SK-N-SH (cell line): ENCODE measurements around the gene DCLRE1B. TPM values are rescaled to one million over a fixed set of nuclear protein-coding genes. Genes with fewer than 3 reads are reported as not detected.

Source experiments
- CTCF ChIA-PET: fragments of 300-600, 350-600 bp; formaldehyde crosslinking; extraction: SDS; loops from one replicate; lab custom pipeline; 2021; lab: Yijun Ruan, JAX
- POLR2A ChIA-PET: fragments of 350-600 bp; sonication (Branson Sonifier 250); formaldehyde crosslinking; extraction: SDS; loops from one replicate; lab custom pipeline; 2020; ENCODE audit warnings: antibody characterized with exemption, inconsistent platforms; lab: Yijun Ruan, JAX
- DNase-seq: peaks from one replicate; pipeline ENCODE4 v3.0.0; 2012
- H2AFZ ChIP-seq: fragments of 200-600 bp; sonication (generic); 2 replicates; pipeline ENCODE4 v1.8.1; 2016; ENCODE audit warnings: antibody characterized with exemption, mild to moderate bottlenecking, low read depth
- H3F3A ChIP-seq: fragments of 200-600 bp; sonication (generic); replicated peaks from 2 replicates; pipeline ENCODE3; 2016; ENCODE audit warnings: antibody characterized with exemption, mild to moderate bottlenecking; ENCODE audit not compliant: insufficient read depth
- H3K27ac ChIP-seq, 2 experiments: fragments of 200-500 bp in 1 of 2; fragments of 200-600 bp in 1 of 2; sonication (Bioruptor generic) in 1 of 2; sonication (generic), shearing (Covaris generic) in 1 of 2; 2 replicates each; pipeline versions ENCODE4 v1.5.1 to v1.6.1; 2014 to 2016; ENCODE audit warnings: low read depth in 2 of 2, inconsistent platforms in 1 of 2, low read length in 1 of 2, mild to moderate bottlenecking in 1 of 2, mixed read lengths in 1 of 2
- H3K27me3 ChIP-seq: fragments of 200-600 bp; sonication (generic), shearing (Covaris generic); 2 replicates; pipeline ENCODE4 v1.6.1; 2016; ENCODE audit warnings: mixed run types; ENCODE audit not compliant: insufficient read depth
- H3K36me3 ChIP-seq, 2 experiments: fragments of 200-500 bp in 1 of 2; fragments of 200-600 bp in 1 of 2; sonication (Bioruptor generic) in 1 of 2; sonication (generic) in 1 of 2; replicated peaks in 1 of 2; 2 replicates each; pipeline versions ENCODE3 to v1.5.1; 2014 to 2016; ENCODE audit warnings: low read length in 1 of 2, mild to moderate bottlenecking in 1 of 2; ENCODE audit not compliant: insufficient read depth in 2 of 2, control insufficient read depth in 1 of 2
- H3K4me1 ChIP-seq, 2 experiments: fragments of 200-500 bp in 1 of 2; fragments of 200-600 bp in 1 of 2; sonication (Bioruptor generic) in 1 of 2; sonication (generic), shearing (Covaris generic) in 1 of 2; 2 replicates each; pipeline versions ENCODE4 v1.5.1 to v1.6.1; 2014 to 2016; ENCODE audit warnings: low read depth in 1 of 2, low read length in 1 of 2, mixed run types in 1 of 2; ENCODE audit not compliant: insufficient read depth in 2 of 2, control insufficient read depth in 1 of 2
- H3K4me2 ChIP-seq: fragments of 200-600 bp; sonication (generic), shearing (Covaris generic); 2 replicates; pipeline ENCODE4 v1.6.1; 2017; ENCODE audit warnings: mixed run types
- H3K4me3 ChIP-seq, 2 experiments: fragments of 200-500 bp in 1 of 2; fragments of 200-600 bp in 1 of 2; sonication (Bioruptor generic) in 1 of 2; sonication (generic), shearing (Covaris generic) in 1 of 2; 2 replicates each; pipeline versions ENCODE4 v1.5.1 to v1.8.1; 2014 to 2016; ENCODE audit warnings: low read depth in 2 of 2, inconsistent platforms in 1 of 2, low read length in 1 of 2, mild to moderate bottlenecking in 1 of 2, mixed read lengths in 1 of 2, moderate library complexity in 1 of 2
- H3K79me2 ChIP-seq: fragments of 200-600 bp; sonication (generic); 2 replicates; pipeline ENCODE4 v1.8.1; 2017; ENCODE audit warnings: mild to moderate bottlenecking; ENCODE audit not compliant: insufficient read depth
- H3K9ac ChIP-seq: fragments of 200-600 bp; sonication (generic); 2 replicates; pipeline ENCODE4 v1.6.1; 2017; ENCODE audit warnings: mixed run types
- H3K9me2 ChIP-seq: fragments of 200-600 bp; sonication (generic); 2 replicates; pipeline ENCODE4 v1.6.1; 2017; ENCODE audit warnings: mixed run types
- H3K9me3 ChIP-seq: fragments of 200-600 bp; sonication (generic); 2 replicates; pipeline ENCODE4 v1.6.1; 2017; ENCODE audit warnings: mixed run types, mild to moderate bottlenecking, moderate library complexity
- H4K20me1 ChIP-seq: fragments of 200-600 bp; sonication (generic); 2 replicates; pipeline ENCODE4 v1.6.1; 2017; ENCODE audit warnings: mild to moderate bottlenecking, mixed run types; ENCODE audit not compliant: insufficient read depth
- EZH2phosphoT487 ChIP-seq: fragments of 200-600 bp; sonication (generic); IDR thresholded peaks from 2 replicates; pipeline ENCODE4 v1.6.1; 2017; ENCODE audit warnings: low read depth, mixed run types, mild to moderate bottlenecking, antibody characterized with exemption, moderate library complexity, borderline replicate concordance
- FOSL2 ChIP-seq: IDR thresholded peaks from 2 replicates; pipeline ENCODE4 v1.4.0; 2012; ENCODE audit warnings: low read depth, mild to moderate bottlenecking, moderate library complexity, borderline replicate concordance
- FOXM1 ChIP-seq: IDR thresholded peaks from 2 replicates; pipeline ENCODE4 v1.4.0; 2012; ENCODE audit warnings: low read depth, mild to moderate bottlenecking
- GABPA ChIP-seq: IDR thresholded peaks from 2 replicates; pipeline ENCODE4 v1.4.0; 2012; ENCODE audit warnings: low read depth, mild to moderate bottlenecking
- NFIC ChIP-seq: IDR thresholded peaks from 2 replicates; pipeline ENCODE4 v1.4.0; 2012; ENCODE audit warnings: borderline replicate concordance
- NRF1 ChIP-seq: IDR thresholded peaks from 2 replicates; pipeline ENCODE4 v1.6.1; 2012; ENCODE audit warnings: low read depth, mild to moderate bottlenecking, low read length
- POLR2AphosphoS5 ChIP-seq: IDR thresholded peaks from 2 replicates; pipeline ENCODE4 v1.6.1; 2012; ENCODE audit warnings: low read depth, low read length
- RAD21 ChIP-seq: IDR thresholded peaks from 2 replicates; pipeline ENCODE4 v1.6.1; 2012; ENCODE audit warnings: mild to moderate bottlenecking, low read length
- RFX5 ChIP-seq: IDR thresholded peaks from 2 replicates; pipeline ENCODE4 v1.6.1; 2012; ENCODE audit warnings: mild to moderate bottlenecking, improper control_type of control experiment, low read length
- RXRA ChIP-seq: IDR thresholded peaks from 2 replicates; pipeline ENCODE4 v1.4.0; 2012; ENCODE audit warnings: low read depth, mild to moderate bottlenecking, borderline replicate concordance
- TCF12 ChIP-seq: IDR thresholded peaks from 2 replicates; pipeline ENCODE4 v1.4.0; 2012
- TEAD4 ChIP-seq: IDR thresholded peaks from 2 replicates; pipeline ENCODE4 v1.4.0; 2012; ENCODE audit warnings: mild to moderate bottlenecking, borderline replicate concordance; ENCODE audit not compliant: insufficient read depth
- WGBS: methylation state at CpG from one replicate; pipeline ENCODE4 v1.1.6; 2017; ENCODE audit warnings: low lambda C conversion rate; 5-methylcytosine and 5-hydroxymethylcytosine counted together
- polyA plus RNA-seq, 3 experiments: library from polyadenylated mRNA; depleted of rRNA; stranded (reverse); fragments of >200 nt; gene quantifications; 2 replicates each; pipeline ENCODE4 v1.2.3, GENCODE V29; 2012
- TF ChIP-seq, protein P1 (sequence below): IDR thresholded peaks from 2 replicates; pipeline ENCODE4; 2012
- TF ChIP-seq, protein P2 (sequence below): IDR thresholded peaks from 2 replicates; pipeline ENCODE4 v1.6.1; 2012; ENCODE audit warnings: mild to moderate bottlenecking, low read depth, low read length, moderate library complexity
- TF ChIP-seq, protein P3 (sequence below): IDR thresholded peaks from 2 replicates; pipeline ENCODE4 v1.4.0; 2012; ENCODE audit warnings: low read depth
- TF ChIP-seq, protein P4 (sequence below): fragments of 200-600 bp; sonication (generic); IDR thresholded peaks from 2 replicates; pipeline ENCODE4 v1.6.1; 2017; ENCODE audit warnings: antibody characterized with exemption, mild to moderate bottlenecking, moderate library complexity
- TF ChIP-seq, protein P5 (sequence below): IDR thresholded peaks from 2 replicates; pipeline ENCODE4 v1.4.0; 2012; ENCODE audit warnings: low read depth, borderline replicate concordance
- TF ChIP-seq, protein P6 (sequence below): fragments of 150-350 bp; IDR thresholded peaks from 2 replicates; pipeline ENCODE4 v1.6.1; 2017; ENCODE audit warnings: antibody characterized with exemption, low read length, low read depth, borderline replicate concordance
- TF ChIP-seq, protein P7 (sequence below): fragments of 150-350 bp; IDR thresholded peaks from 2 replicates; pipeline ENCODE4 v1.6.1; 2016; ENCODE audit warnings: mild to moderate bottlenecking, low read depth, low read length

Gene DCLRE1B
- polyA plus RNA-seq, 1 of the 3 experiments (the other 2 are of a cell fraction), result 3.0 TPM

DNA sequence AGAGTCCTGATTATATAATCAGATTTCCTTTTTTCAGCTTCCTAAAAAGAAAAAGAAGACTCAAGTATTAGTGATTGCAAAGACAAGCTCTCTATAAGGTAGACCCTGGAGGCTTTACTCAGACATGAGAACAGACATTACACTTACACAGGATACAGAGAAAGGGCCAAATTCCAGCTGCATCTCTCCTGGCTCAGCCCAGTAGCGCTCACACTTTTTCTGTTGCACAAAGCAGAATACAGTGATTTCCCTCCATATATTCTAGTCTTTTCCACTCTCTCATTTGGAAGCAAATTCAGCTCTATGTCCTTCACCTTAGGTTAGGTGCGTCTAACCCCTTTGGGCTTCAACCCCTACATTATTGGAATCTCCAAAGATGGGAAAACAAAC lies 48.7 kb upstream of the DCLRE1B start:
- no peak overlapping the region for H2AFZ ChIP-seq
- POLR2A ChIA-PET, result no interaction called here
- 98% methylated on average over 2 of the region's 2 CpGs for WGBS

More for the DNA sequence above, 48.7 kb upstream of the DCLRE1B start:
- H3K4me3 ChIP-seq, result no peak overlapping the region
- no peaks in the 10 kb centered on the region for H4K20me1 ChIP-seq
- TF ChIP-seq GABPA, result no peak
- TF ChIP-seq RXRA, result no peak
- no peak for TF ChIP-seq EZH2phosphoT487
- TF ChIP-seq, protein P1, sequence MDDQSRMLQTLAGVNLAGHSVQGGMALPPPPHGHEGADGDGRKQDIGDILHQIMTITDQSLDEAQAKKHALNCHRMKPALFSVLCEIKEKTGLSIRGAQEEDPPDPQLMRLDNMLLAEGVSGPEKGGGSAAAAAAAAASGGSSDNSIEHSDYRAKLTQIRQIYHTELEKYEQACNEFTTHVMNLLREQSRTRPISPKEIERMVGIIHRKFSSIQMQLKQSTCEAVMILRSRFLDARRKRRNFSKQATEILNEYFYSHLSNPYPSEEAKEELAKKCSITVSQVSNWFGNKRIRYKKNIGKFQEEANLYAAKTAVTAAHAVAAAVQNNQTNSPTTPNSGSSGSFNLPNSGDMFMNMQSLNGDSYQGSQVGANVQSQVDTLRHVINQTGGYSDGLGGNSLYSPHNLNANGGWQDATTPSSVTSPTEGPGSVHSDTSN, result no peak
- no peak for TF ChIP-seq POLR2AphosphoS5
- no peak for TF ChIP-seq RFX5
- TF ChIP-seq NFIC, result no peak
- TF ChIP-seq, protein P2, sequence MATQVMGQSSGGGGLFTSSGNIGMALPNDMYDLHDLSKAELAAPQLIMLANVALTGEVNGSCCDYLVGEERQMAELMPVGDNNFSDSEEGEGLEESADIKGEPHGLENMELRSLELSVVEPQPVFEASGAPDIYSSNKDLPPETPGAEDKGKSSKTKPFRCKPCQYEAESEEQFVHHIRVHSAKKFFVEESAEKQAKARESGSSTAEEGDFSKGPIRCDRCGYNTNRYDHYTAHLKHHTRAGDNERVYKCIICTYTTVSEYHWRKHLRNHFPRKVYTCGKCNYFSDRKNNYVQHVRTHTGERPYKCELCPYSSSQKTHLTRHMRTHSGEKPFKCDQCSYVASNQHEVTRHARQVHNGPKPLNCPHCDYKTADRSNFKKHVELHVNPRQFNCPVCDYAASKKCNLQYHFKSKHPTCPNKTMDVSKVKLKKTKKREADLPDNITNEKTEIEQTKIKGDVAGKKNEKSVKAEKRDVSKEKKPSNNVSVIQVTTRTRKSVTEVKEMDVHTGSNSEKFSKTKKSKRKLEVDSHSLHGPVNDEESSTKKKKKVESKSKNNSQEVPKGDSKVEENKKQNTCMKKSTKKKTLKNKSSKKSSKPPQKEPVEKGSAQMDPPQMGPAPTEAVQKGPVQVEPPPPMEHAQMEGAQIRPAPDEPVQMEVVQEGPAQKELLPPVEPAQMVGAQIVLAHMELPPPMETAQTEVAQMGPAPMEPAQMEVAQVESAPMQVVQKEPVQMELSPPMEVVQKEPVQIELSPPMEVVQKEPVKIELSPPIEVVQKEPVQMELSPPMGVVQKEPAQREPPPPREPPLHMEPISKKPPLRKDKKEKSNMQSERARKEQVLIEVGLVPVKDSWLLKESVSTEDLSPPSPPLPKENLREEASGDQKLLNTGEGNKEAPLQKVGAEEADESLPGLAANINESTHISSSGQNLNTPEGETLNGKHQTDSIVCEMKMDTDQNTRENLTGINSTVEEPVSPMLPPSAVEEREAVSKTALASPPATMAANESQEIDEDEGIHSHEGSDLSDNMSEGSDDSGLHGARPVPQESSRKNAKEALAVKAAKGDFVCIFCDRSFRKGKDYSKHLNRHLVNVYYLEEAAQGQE, result no peak
- TF ChIP-seq, protein P3, sequence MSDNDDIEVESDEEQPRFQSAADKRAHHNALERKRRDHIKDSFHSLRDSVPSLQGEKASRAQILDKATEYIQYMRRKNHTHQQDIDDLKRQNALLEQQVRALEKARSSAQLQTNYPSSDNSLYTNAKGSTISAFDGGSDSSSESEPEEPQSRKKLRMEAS, result no peak
- TF ChIP-seq, protein P4, sequence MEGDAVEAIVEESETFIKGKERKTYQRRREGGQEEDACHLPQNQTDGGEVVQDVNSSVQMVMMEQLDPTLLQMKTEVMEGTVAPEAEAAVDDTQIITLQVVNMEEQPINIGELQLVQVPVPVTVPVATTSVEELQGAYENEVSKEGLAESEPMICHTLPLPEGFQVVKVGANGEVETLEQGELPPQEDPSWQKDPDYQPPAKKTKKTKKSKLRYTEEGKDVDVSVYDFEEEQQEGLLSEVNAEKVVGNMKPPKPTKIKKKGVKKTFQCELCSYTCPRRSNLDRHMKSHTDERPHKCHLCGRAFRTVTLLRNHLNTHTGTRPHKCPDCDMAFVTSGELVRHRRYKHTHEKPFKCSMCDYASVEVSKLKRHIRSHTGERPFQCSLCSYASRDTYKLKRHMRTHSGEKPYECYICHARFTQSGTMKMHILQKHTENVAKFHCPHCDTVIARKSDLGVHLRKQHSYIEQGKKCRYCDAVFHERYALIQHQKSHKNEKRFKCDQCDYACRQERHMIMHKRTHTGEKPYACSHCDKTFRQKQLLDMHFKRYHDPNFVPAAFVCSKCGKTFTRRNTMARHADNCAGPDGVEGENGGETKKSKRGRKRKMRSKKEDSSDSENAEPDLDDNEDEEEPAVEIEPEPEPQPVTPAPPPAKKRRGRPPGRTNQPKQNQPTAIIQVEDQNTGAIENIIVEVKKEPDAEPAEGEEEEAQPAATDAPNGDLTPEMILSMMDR, result no peak
- no peak for TF ChIP-seq TCF12
- TF ChIP-seq, protein P5, sequence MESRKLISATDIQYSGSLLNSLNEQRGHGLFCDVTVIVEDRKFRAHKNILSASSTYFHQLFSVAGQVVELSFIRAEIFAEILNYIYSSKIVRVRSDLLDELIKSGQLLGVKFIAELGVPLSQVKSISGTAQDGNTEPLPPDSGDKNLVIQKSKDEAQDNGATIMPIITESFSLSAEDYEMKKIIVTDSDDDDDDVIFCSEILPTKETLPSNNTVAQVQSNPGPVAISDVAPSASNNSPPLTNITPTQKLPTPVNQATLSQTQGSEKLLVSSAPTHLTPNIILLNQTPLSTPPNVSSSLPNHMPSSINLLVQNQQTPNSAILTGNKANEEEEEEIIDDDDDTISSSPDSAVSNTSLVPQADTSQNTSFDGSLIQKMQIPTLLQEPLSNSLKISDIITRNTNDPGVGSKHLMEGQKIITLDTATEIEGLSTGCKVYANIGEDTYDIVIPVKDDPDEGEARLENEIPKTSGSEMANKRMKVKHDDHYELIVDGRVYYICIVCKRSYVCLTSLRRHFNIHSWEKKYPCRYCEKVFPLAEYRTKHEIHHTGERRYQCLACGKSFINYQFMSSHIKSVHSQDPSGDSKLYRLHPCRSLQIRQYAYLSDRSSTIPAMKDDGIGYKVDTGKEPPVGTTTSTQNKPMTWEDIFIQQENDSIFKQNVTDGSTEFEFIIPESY, result no peak
- TF ChIP-seq FOSL2, result no peak
- TF ChIP-seq TEAD4, result no peak
- no peak for TF ChIP-seq FOXM1
- no peak for TF ChIP-seq NRF1
- TF ChIP-seq, protein P6, sequence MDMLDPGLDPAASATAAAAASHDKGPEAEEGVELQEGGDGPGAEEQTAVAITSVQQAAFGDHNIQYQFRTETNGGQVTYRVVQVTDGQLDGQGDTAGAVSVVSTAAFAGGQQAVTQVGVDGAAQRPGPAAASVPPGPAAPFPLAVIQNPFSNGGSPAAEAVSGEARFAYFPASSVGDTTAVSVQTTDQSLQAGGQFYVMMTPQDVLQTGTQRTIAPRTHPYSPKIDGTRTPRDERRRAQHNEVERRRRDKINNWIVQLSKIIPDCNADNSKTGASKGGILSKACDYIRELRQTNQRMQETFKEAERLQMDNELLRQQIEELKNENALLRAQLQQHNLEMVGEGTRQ, result no peak
- TF ChIP-seq, protein P7, sequence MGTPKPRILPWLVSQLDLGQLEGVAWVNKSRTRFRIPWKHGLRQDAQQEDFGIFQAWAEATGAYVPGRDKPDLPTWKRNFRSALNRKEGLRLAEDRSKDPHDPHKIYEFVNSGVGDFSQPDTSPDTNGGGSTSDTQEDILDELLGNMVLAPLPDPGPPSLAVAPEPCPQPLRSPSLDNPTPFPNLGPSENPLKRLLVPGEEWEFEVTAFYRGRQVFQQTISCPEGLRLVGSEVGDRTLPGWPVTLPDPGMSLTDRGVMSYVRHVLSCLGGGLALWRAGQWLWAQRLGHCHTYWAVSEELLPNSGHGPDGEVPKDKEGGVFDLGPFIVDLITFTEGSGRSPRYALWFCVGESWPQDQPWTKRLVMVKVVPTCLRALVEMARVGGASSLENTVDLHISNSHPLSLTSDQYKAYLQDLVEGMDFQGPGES, result no peak
- TF ChIP-seq RAD21, result no peak
- CTCF ChIA-PET, result interaction anchor here (0.6 to 3.9 kb wide), 4 partner anchors 18 to 170 kb away, joined by 3 to 14 read pairs (median 3); no protein-coding TSS in a partner anchor
- H3K9me2 ChIP-seq, result no peaks in the 10 kb centered on the region
- no peaks in the 10 kb centered on the region for H3K36me3 ChIP-seq
- H3K79me2 ChIP-seq, result no peaks in the 10 kb centered on the region
- H3K9ac ChIP-seq, result no peak overlapping the region
- H3K9me3 ChIP-seq, result no peaks in the 10 kb centered on the region
- peaks cover 4% of the 10 kb centered on the region for H3F3A ChIP-seq
- peaks cover 0 to 25% of the 10 kb centered on the region in 2 experiments; a peak in 2 of 4 replicates for H3K4me1 ChIP-seq
- no peak overlapping the region for H3K4me2 ChIP-seq
- DNase-seq, result no peak
- no peak overlapping the region for H3K27ac ChIP-seq
- H3K27me3 ChIP-seq, result no peaks in the 10 kb centered on the region
